ENCODE results near the gene RHBDF1.
A peak's percentile ranks its signal among the peaks of the same experiment; 100 is the strongest.

The RHBDF1 gene

DNA sequence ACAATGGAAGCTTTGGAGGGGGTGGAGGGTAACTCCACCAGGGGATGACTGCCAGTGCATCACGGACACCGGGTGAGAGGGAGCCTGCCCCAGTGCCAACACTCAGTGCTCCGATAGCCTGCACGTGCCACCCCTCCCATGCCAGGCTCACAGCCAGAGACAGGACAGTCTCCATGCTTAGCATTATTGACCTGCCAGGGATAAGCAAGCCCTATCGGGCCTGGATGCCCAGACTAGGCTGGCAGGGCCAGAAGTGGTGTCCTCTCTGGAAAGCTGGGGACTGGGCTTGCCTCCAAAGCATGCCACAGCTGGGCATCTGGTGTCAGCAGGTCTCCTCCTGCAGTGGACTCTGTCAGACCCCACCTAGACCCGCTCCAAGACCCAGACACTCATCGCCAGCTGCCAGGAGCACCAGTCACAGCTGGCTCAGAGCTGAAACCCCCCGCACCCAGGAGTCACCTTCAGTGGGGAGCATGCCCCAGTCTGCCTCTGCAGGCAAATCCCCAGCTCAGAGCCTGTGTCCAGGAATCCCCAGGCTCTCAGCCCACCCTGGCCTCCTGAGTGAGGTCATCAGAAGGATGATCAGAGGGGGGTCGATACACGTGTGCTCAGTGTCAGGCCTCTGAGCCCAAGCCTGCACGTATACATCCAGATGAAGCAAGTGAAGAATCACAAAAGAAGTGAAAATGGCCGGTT lies 1.8 kb upstream of the RHBDF1 start:
- no peak for DNase-seq

GRCh38 chr16:71540-72401 lies 660 bp downstream of the RHBDF1 start:
- DNase-seq, result peak; percentile 62

DNA sequence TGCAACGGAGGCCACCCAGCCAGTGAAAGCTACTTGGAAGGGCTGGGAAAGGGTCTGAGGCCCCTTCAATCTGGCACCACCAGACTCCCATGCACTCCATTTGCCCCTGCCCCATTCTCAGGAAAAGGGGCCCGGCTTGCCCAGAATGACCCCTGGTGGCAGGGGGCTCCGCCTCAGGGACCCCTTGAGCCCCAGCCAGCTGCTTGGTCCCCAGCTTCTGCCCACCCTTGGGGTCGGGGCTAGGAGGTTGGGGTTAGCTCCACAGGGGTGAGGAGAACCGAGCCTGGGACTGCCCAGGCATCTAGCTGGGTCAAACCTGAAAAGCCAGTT lies 1.3 kb downstream of the RHBDF1 start:
- DNase-seq, result no peak

GRCh38 chr16:69181-69580 lies 3.2 kb downstream of the RHBDF1 start:
- DNase-seq, result no peak

DNA sequence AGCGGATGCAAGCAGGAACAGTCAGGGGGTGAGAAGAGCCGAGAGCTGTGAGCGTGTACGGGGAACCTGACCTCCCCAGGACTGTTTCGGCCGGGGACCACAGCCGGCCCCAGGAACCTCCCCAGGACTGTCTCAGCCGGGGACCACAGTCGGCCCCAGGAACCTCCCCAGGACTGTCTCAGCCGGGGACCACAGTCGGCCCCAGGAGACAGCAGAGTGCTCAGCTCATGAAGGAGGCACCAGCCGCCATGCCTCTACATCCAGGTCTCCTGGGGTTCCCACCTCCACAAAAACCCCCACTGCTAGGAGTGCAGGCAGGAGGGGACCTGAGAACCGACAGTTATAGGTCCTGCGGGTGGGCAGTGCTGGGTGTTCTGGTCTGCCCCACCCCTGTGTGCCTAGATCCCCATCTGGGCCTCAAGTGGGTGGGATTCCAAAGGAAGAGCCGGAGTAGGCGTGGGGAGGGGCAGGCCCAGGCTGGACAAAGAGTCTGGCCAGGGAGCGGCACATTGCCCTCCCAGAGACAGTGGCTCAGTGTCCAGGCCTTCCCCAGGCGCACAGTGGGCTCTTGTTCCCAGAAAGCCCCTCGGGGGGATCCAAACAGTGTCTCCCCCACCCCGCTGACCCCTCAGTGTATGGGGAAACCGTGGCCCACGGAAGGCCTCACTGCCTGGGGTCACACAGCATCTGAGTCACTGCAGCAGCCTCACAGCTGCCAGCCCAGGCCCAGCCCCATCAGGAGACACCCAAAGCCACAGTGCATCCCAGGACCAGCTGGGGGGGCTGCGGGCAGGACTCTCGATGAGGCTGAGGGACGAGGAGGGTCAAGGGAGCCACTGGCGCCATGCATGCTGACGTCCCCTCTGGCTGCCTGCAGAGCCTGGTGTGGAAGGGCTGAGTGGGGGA lies 4.3 kb downstream of the RHBDF1 start:
- DNase-seq, result no peak

DNA sequence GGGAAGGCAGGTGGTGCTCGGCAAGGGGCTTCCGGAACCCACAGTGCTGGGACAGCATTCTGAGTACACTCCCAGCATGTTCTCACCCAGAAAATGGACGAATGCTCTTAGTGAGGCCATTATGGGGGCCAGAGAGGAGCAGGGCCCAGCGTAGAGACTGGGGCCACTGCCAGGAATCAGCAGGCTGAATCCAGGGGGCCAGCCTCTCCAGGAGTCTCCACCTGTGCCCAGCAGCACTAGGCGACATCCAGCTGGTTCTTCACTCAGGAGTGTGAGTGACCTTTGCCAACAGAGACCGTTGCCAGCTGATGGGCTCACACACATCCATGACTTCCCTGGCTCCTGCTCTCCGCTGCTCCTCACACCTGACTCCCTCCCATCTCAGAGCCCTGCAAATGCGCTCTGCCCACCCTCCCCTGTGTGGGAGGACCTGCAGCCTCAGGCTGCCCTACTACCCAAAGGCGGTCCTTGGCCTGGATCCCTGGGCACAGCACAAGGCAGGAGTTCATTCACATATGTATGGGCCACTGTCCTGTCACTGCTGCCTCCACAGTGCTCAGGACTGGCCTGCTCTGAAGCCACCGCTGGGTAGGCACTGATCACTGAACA lies 5.1 kb downstream of the RHBDF1 start:
- DNase-seq, result no peak

DNA sequence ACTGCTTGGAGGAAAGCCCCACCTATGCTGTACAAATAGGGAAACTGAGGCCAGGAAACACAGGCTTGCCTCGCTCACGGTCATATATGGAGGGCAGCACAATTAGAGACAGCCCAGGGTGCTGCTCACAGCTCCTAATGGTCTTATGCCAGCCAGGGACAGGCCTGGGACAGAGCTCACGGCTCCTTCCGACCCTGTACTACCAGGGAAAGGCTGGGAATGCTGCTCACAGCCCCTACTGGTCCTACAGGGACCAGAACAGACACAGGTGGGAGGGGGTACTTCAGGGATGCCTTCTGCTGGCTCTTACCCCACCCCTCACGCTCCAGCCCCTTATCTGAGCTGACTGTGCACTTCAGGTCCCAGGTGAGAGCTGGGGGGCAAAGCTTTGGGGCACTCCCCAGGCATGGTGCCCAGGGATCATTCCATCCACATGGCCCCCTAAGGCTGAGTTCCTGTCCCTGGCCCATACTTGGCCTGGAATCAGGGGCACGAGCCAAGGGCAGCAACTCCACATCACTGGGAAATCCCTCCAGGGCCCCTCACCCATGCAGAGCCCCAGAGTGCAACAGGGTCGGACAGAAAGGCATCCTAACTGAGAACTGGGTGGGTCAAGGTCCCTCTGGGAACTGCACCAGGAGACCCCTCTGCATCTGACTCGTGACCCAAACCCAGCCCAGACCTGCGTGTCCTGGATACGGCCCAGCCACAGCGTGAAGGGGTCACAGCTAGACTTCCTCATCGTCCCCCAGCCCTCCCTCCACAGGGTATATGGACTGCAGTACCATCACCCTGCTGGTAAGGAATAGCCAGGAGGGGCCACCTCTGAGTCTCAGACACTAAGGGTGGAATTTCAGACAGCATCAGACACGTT lies 5.9 kb downstream of the RHBDF1 start:
- no peak for DNase-seq

DNA sequence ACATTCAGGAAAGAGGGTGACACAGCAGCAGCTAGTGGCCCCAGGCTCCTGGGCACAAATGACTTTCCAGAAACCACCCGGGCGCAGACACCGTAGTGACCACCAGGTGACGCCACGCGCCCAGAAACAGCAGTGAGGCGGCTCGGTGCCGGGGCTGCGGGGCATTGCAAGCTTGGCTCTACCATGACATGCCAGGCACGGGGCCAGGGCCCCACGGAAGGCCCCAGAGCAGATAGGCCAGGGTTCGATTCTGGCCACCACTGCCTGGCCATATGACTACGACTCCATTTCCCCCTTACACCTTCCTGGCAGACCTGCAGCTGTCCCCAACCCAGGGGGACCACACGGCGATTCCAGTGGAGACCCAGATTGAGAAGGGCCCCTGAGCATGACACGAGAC lies 6.7 kb downstream of the RHBDF1 start:
- DNase-seq, result peak; percentile 37

DNA sequence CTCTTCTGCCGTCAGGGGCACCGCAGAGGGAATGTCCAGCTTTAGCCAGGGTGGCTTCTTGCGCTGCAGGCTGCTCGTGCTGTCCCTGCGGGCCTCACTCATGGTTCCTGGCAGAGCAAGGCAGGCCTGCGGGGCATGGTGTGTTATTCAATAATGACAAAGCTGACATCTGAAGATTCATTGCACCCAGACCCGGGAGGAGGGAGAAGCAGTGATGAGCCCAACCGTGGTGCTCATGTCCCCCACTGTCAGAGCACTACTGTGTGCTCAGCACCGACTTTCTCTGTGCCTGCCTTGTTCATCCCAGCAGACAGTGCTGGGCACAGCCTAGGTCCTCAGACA lies 7.5 kb downstream of the RHBDF1 start:
- DNase-seq, result no peak

GRCh38 chr16:63998-64913 lies 8.2 kb downstream of the RHBDF1 start:
- no peak for DNase-seq

DNA sequence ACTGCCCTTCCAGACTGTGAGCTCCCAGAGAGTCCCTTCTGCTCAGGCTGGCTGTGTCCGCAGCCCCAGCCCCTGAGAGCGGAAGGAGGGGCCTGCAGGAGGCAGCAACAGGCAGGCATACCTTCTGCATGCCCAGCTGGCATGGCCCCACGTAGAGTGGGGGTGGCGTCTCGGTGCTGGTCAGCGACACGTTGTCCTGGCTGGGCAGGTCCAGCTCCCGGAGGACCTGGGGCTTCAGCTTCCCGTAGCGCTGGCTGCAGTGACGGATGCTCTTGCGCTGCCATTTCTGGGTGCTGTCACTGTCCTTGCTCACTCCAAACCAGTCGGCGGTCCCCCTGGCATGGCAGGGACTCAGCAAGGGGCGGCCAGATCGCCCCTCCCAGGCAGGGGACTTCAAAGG lies 9.0 kb downstream of the RHBDF1 start:
- DNase-seq, result no peak

- DNase-seq, result no peak
These were observed 9.5 kb downstream of the RHBDF1 start for GRCh38 chr16:62968-63391.

GRCh38 chr16:62283-62967 lies 10.0 kb downstream of the RHBDF1 start:
- no peak for DNase-seq

- no peak for DNase-seq
These were observed 10.6 kb downstream of the RHBDF1 start for GRCh38 chr16:61879-62281.

DNA sequence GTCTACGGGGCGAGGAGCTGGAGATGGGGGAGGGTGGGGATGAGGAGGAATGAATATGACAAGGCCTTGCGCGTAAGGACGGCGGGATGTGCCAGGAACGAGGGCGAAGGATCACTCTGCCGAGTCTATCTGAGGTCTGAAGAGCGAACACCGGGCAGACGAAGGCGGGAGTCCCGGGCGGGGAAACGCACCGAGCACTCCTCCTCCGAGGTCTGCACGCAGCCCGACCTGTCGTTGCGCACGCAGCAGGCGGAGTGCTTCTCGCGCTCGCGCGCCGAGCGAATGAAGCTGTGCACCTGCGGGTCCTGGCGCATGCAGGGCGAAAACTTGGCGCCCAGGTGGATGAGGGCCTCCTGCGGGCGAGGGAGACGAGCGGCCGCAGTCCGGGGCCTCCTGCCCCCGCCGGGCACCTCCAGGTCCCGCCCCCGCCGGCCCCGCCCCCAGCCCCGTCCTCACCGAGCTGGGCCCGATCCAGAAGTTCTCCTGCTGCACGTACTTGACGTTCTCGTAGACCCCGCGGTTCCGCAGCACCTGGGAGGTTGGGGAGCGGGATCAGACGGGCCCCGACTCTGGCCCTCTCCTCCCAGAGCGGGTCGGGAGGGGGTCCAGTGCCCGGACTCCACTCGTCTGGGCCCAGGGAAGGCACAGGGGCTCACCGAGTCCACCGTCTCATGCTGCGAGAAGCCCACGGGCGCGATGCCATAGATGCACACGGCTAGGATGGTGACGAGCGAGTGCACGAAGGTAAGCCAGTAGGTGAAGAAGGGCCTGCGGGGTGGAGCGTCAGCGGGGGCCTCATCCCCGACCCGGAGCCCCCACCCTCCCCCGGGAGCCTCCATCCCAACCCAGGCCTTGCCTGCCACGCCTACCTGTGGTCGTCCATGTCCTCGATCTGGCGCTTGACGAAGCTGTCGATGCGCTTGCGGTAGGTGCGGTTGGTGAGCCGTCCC lies 11.2 kb downstream of the RHBDF1 start:
- no peak for DNase-seq

DNA sequence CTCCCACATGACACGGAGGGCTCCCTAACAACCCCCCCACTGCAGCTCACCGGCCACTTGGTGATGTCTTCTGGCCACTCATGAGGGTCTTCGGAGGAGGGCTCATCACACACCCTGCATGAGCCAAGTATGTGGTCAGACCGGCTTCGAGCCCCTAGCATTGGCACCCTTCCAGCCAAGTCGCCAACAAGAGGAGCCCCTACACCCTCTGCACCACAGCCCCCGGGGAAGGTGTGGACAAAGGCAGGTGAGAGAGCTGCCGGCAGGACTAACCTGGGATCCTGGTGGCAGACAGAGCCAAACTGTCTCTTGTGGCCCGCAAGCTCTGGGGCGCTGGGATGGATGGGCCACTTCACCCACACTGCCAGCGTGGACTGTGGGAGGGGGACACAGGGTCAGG lies 12.3 kb downstream of the RHBDF1 start:
- no peak for DNase-seq

DNA sequence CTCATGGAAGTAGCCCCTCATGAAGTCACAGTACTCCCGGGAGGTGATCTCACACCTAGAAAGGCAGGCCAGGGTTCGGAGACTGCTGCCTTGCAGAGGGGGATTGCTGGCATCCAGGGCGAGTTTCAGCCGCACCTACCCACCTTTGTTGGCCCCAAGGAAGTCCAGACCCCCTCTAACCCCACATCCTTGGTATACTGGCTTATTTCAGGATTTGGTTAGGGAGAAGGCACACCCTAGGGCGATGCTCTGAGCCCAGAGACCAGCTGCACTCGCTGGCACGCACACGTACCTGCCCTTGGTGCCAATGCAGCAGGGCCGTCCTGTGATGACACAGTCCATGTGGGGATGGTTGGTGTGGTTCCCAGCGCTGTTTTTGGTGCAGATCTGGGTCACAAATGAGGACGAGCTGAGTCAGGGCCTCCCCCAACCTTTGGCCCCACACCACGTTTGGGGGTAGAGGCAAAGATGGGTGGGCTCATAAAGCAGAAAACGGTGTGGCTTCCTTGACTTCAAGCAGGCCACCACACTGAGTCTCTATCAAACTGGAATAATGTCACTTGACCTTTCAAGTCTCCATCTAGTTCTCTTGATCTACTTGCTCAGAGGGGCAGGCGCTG lies 12.9 kb downstream of the RHBDF1 start:
- DNase-seq, result no peak

All from amniotic stem cell (primary cell).